ENCODE measurements around the gene CLMN.
"Not testable (repeated sequence)": the region's sequence is repeated elsewhere in the genome, so short reads cannot be mapped to it uniquely, and the experiment has no call there.

CLMN gene

GRCh38 chr14:95163132-95163531, 156.6 kb downstream of the CLMN start:
- DNase-seq (ENCODE audit: low spot score): no peak

- DNase-seq (ENCODE audit: low spot score): no peak
These were observed 157.1 kb downstream of the CLMN start for GRCh38 chr14:95162641-95163040.

- DNase-seq (ENCODE audit: low spot score): peak; percentile 89
These were observed 162.2 kb downstream of the CLMN start, which contains the start of gene DICER1 for GRCh38 chr14:95157327-95158189. TSS of gene DICER1 (minus strand) at chr14:95157529. CDS start at chr14:95133458, 24,071 bp downstream.

GRCh38 chr14:95157048-95157326, 162.7 kb downstream of the CLMN start:
- DNase-seq (ENCODE audit: low spot score): no peak

GRCh38 chr14:95156161-95157047, 163.3 kb downstream of the CLMN start:
- DNase-seq (ENCODE audit: low spot score): peak; percentile 47

- DNase-seq (ENCODE audit: low spot score): no peak
These were observed 164.7 kb downstream of the CLMN start for GRCh38 chr14:95155045-95155444.

GRCh38 chr14:95153866-95154265, 165.8 kb downstream of the CLMN start:
- no peak for DNase-seq (ENCODE audit: low spot score)

- DNase-seq (ENCODE audit: low spot score): no peak
These were observed 168.1 kb downstream of the CLMN start for GRCh38 chr14:95151561-95151960.

- no peak for DNase-seq (ENCODE audit: low spot score)
These were observed 168.8 kb downstream of the CLMN start for GRCh38 chr14:95150910-95151309.

GRCh38 chr14:95149441-95149840, 170.3 kb downstream of the CLMN start:
- no peak for DNase-seq (ENCODE audit: low spot score)

- no peak for DNase-seq (ENCODE audit: low spot score)
These were observed 172.1 kb downstream of the CLMN start for GRCh38 chr14:95147597-95147996.

GRCh38 chr14:95146079-95146771, 173.5 kb downstream of the CLMN start:
- DNase-seq (ENCODE audit: low spot score): no peak

GRCh38 chr14:95144849-95145248, 174.9 kb downstream of the CLMN start:
- DNase-seq (ENCODE audit: low spot score): no peak

- DNase-seq (ENCODE audit: low spot score): no peak
These were observed 175.7 kb downstream of the CLMN start for GRCh38 chr14:95143808-95144620.

- no peak for DNase-seq (ENCODE audit: low spot score)
These were observed 177.5 kb downstream of the CLMN start for GRCh38 chr14:95142208-95142607.

GRCh38 chr14:95141684-95142083, 178.0 kb downstream of the CLMN start:
- no peak for DNase-seq (ENCODE audit: low spot score)

GRCh38 chr14:95140060-95140858, 179.4 kb downstream of the CLMN start:
- DNase-seq (ENCODE audit: low spot score): no peak

GRCh38 chr14:95138876-95139275, 180.8 kb downstream of the CLMN start:
- no peak for DNase-seq (ENCODE audit: low spot score)

- DNase-seq (ENCODE audit: low spot score): not testable (repeated sequence)
These were observed 181.3 kb downstream of the CLMN start for GRCh38 chr14:95138455-95138854.

- no peak for DNase-seq (ENCODE audit: low spot score)
These were observed 181.9 kb downstream of the CLMN start for GRCh38 chr14:95137804-95138167.

All from SW480 (cell line).